Mesenchymal stem cell (in vitro differentiated cells and primary cell): ENCODE results near the gene CASS4.
A peak's percentile ranks its signal among the peaks of the same experiment; 100 is the strongest.

ENCODE experiments used
- DNase-seq: peaks from one replicate; pipeline ENCODE4 v3.0.0-alpha.2; 2013
- H2AFZ ChIP-seq: one replicate; pipeline ENCODE4 v1.6.1; 2013; ENCODE audit warnings: low read depth, mild to moderate bottlenecking, control low read depth, inconsistent platforms, low read length, moderate library complexity
- H2AK5ac ChIP-seq: 2 replicates; pipeline ENCODE4 v1.6.1; 2013; ENCODE audit warnings: low read length, moderate library complexity, mild to moderate bottlenecking, inconsistent platforms; ENCODE audit not compliant: severe bottlenecking
- H2BK120ac ChIP-seq: one replicate; pipeline ENCODE4 v1.6.1; 2013; ENCODE audit warnings: low read depth, mild to moderate bottlenecking, inconsistent platforms, low read length, moderate library complexity
- H2BK12ac ChIP-seq, 2 experiments: one replicate each; pipeline ENCODE4 v1.6.1; 2013; ENCODE audit warnings: inconsistent platforms in 2 of 2, low read length in 2 of 2, mild to moderate bottlenecking in 2 of 2, moderate library complexity in 2 of 2, control low read depth in 1 of 2
- H2BK15ac ChIP-seq: one replicate; pipeline ENCODE4 v1.6.1; 2013; ENCODE audit warnings: mild to moderate bottlenecking, low read depth, inconsistent platforms; ENCODE audit not compliant: poor library complexity, severe bottlenecking
- H2BK5ac ChIP-seq: 2 replicates; pipeline ENCODE4 v1.6.1; 2013; ENCODE audit warnings: low read depth, mild to moderate bottlenecking, low read length, control low read depth, inconsistent platforms; ENCODE audit not compliant: poor library complexity, severe bottlenecking
- H3K14ac ChIP-seq, 2 experiments: one replicate each; pipeline ENCODE4 v1.6.1; 2013; ENCODE audit warnings: inconsistent platforms in 2 of 2, low read length in 2 of 2, control low read depth in 1 of 2, mild to moderate bottlenecking in 1 of 2, moderate library complexity in 1 of 2
- H3K18ac ChIP-seq, 2 experiments: one replicate each; pipeline ENCODE4 v1.6.1; 2013; ENCODE audit warnings: inconsistent platforms in 2 of 2, low read length in 2 of 2, control low read depth in 1 of 2, low read depth in 1 of 2, mild to moderate bottlenecking in 1 of 2
- H3K23ac ChIP-seq, 2 experiments: one replicate each; pipeline ENCODE4 v1.6.1; 2013; ENCODE audit warnings: inconsistent platforms in 2 of 2, low read length in 2 of 2, mild to moderate bottlenecking in 2 of 2, moderate library complexity in 2 of 2, control low read depth in 1 of 2
- H3K27ac ChIP-seq: 2 replicates; pipeline ENCODE4 v1.5.1; 2013; ENCODE audit warnings: mild to moderate bottlenecking, moderate library complexity, low read length, control low read depth, inconsistent platforms; ENCODE audit not compliant: poor library complexity, severe bottlenecking
- H3K27me3 ChIP-seq, 2 experiments: 2 replicates each; pipeline versions ENCODE4 v1.6.1 to v1.7.0; 2013; ENCODE audit warnings: low read length in 2 of 2, mild to moderate bottlenecking in 2 of 2, moderate library complexity in 2 of 2, control low read depth in 1 of 2, inconsistent platforms in 1 of 2; ENCODE audit not compliant: control insufficient read depth in 1 of 2, insufficient read depth in 1 of 2
- H3K36me3 ChIP-seq, 2 experiments: 2 replicates each; pipeline versions ENCODE4 v1.6.1 to v1.7.0; 2013; ENCODE audit warnings: low read length in 2 of 2, control low read depth in 1 of 2, inconsistent platforms in 1 of 2, low read depth in 1 of 2, mild to moderate bottlenecking in 1 of 2; ENCODE audit not compliant: insufficient read depth in 2 of 2, control insufficient read depth in 1 of 2
- H3K4ac ChIP-seq, 2 experiments: one replicate each; pipeline ENCODE4 v1.6.1; 2013; ENCODE audit warnings: inconsistent platforms in 2 of 2, low read length in 2 of 2, mild to moderate bottlenecking in 2 of 2, moderate library complexity in 2 of 2, control low read depth in 1 of 2, low read depth in 1 of 2
- H3K4me1 ChIP-seq: 2 replicates; pipeline ENCODE4 v1.6.1; 2013; ENCODE audit warnings: low read depth, low read length, control low read depth; ENCODE audit not compliant: control insufficient read depth, insufficient read depth
- H3K4me2 ChIP-seq: 2 replicates; pipeline ENCODE4 v1.6.1; 2013; ENCODE audit warnings: low read length, mild to moderate bottlenecking, inconsistent platforms; ENCODE audit not compliant: poor library complexity, severe bottlenecking
- H3K4me3 ChIP-seq, 2 experiments: 2 replicates each; pipeline versions ENCODE4 v1.5.1 to v1.7.0; 2013; ENCODE audit warnings: low read length in 2 of 2, mild to moderate bottlenecking in 2 of 2, control low read depth in 1 of 2, low read depth in 1 of 2; ENCODE audit not compliant: insufficient read depth in 1 of 2
- H3K79me1 ChIP-seq: replicated peaks from 2 replicates; pipeline ENCODE4 v1.6.1; 2013; ENCODE audit warnings: mild to moderate bottlenecking, control low read depth, low read length, inconsistent platforms; ENCODE audit not compliant: poor library complexity, severe bottlenecking
- H3K9ac ChIP-seq: 2 replicates; pipeline ENCODE4 v1.7.0; 2013; ENCODE audit warnings: mild to moderate bottlenecking, low read length, moderate library complexity
- H3K9me3 ChIP-seq: 2 replicates; pipeline ENCODE4 v1.7.0; 2013; ENCODE audit warnings: mild to moderate bottlenecking, low read length; ENCODE audit not compliant: control insufficient read depth
- H4K8ac ChIP-seq: one replicate; pipeline ENCODE4 v1.6.1; 2013; ENCODE audit warnings: inconsistent platforms, mild to moderate bottlenecking, low read length, moderate library complexity
- H4K91ac ChIP-seq: one replicate; pipeline ENCODE4 v1.6.1; 2013; ENCODE audit warnings: mild to moderate bottlenecking, low read length, inconsistent platforms
- WGBS: methylation state at CpG from one replicate; pipeline ENCODE4 v1.1.7; 2013; ENCODE audit warnings: mixed read lengths; 5-methylcytosine and 5-hydroxymethylcytosine counted together

The CASS4 gene

GRCh38 chr20:56427797-56428196 lies 15.7 kb downstream of the CASS4 start:
- no peaks in the 10 kb centered on the region for H3K9me3 ChIP-seq
- no peak overlapping the region for H2BK5ac ChIP-seq
- no peaks in the 10 kb centered on the region for H3K36me3 ChIP-seq
- WGBS = 90% methylated on average over 3 of the region's 4 CpGs
- no peaks in the 10 kb centered on the region for H3K79me1 ChIP-seq
- H4K91ac ChIP-seq = no peak overlapping the region
- DNase-seq = no peak
- H2AFZ ChIP-seq = no peak overlapping the region
- H2AK5ac ChIP-seq = no peak overlapping the region
- no peak overlapping the region for H2BK120ac ChIP-seq
- no peak overlapping the region for H3K27ac ChIP-seq
- no peak overlapping the region for H3K18ac ChIP-seq
- H3K4me2 ChIP-seq = no peak overlapping the region
- no peak overlapping the region for H4K8ac ChIP-seq
- H3K4ac ChIP-seq = no peak overlapping the region
- H2BK15ac ChIP-seq = no peak overlapping the region
- H3K9ac ChIP-seq = no peak overlapping the region
- H3K4me3 ChIP-seq = no peak overlapping the region
- no peak overlapping the region for H2BK12ac ChIP-seq
- H3K14ac ChIP-seq = no peak overlapping the region
- peaks cover 11% of the 10 kb centered on the region for H3K4me1 ChIP-seq
- H3K27me3 ChIP-seq = peaks cover 0 to 22% of the 10 kb centered on the region in 2 experiments
- H3K23ac ChIP-seq = no peak overlapping the region

DNA sequence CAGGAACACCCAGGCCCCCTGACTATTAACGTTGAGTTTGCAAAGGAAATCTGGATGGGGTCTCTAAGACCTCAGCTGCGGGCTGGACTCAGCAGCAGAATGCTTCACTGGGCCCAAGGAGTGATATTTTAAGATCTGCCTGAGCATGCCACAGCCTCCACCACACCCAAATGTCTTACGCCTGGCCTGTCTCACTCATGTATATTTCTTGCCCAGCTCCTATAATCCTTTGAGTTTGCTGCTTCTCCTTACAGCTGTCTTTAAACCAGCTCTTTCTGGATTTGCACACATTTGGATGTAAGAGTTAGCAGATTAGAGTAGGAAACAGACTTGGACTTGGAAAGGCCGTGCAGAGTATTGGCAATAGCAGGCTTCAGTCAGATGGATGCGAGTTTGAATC lies 16.4 kb downstream of the CASS4 start:
- Histone ChIP-seq H2AFZ (no peak overlapping the region), H2BK5ac (no peak overlapping the region), H3K14ac (no peak overlapping the region), H3K36me3 (no peaks in the 10 kb centered on the region), H3K4me1 (peaks cover 9% of the 10 kb centered on the region), H3K9ac (no peak overlapping the region), H2BK15ac (no peak overlapping the region), H3K4me2 (no peak overlapping the region), H3K18ac (peak overlapping the region in 1 of 2 experiments; percentile 38), H2BK120ac (no peak overlapping the region), H4K8ac (no peak overlapping the region), H3K4me3 (no peak overlapping the region), H3K23ac (no peak overlapping the region), H4K91ac (no peak overlapping the region), H3K9me3 (no peaks in the 10 kb centered on the region), H2BK12ac (peak overlapping the region in 1 of 2 experiments; percentile 10), H3K79me1 (no peaks in the 10 kb centered on the region), H3K4ac (no peak overlapping the region), H3K27me3 (peaks cover 0 to 22% of the 10 kb centered on the region in 2 experiments), H3K27ac (no peak overlapping the region), H2AK5ac (no peak overlapping the region)
- DNase-seq = no peak
- 95% methylated on average over 5 of the region's 5 CpGs for WGBS

- Histone ChIP-seq H2BK5ac (no peak overlapping the region), H4K8ac (peak overlapping the region; percentile 8), H3K9ac (peak overlapping the region; percentile 9), H3K23ac (peak overlapping the region in 1 of 2 experiments; percentile 28), H3K18ac (no peak overlapping the region), H3K4me1 (peaks cover 9% of the 10 kb centered on the region), H2BK120ac (no peak overlapping the region), H4K91ac (no peak overlapping the region), H3K4me2 (no peak overlapping the region), H3K9me3 (no peaks in the 10 kb centered on the region), H3K14ac (no peak overlapping the region), H2AFZ (peak overlapping the region; percentile 46), H3K79me1 (no peaks in the 10 kb centered on the region), H2BK15ac (no peak overlapping the region), H3K27me3 (peaks cover 0 to 22% of the 10 kb centered on the region in 2 experiments), H3K4me3 (no peak overlapping the region), H2AK5ac (no peak overlapping the region), H2BK12ac (peak overlapping the region in 1 of 2 experiments; percentile 43), H3K27ac (no peak overlapping the region), H3K36me3 (no peaks in the 10 kb centered on the region), H3K4ac (no peak overlapping the region)
- WGBS = 96% methylated on average over 8 of the region's 8 CpGs
- DNase-seq = no peak
These were observed 16.8 kb downstream of the CASS4 start for GRCh38 chr20:56428881-56429280.

GRCh38 chr20:56429502-56429901 lies 17.4 kb downstream of the CASS4 start:
- Histone ChIP-seq H3K79me1 (no peaks in the 10 kb centered on the region), H3K27me3 (peaks cover 0 to 22% of the 10 kb centered on the region in 2 experiments), H2BK12ac (no peak overlapping the region), H3K4ac (peak overlapping the region in 1 of 2 experiments; percentile 17), H3K36me3 (no peaks in the 10 kb centered on the region), H2BK5ac (no peak overlapping the region), H3K9me3 (no peaks in the 10 kb centered on the region), H3K4me2 (no peak overlapping the region), H3K4me1 (peaks cover 9% of the 10 kb centered on the region), H3K27ac (no peak overlapping the region), H4K91ac (no peak overlapping the region), H3K18ac (peak overlapping the region in 1 of 2 experiments; percentile 25), H2AFZ (no peak overlapping the region), H2BK15ac (no peak overlapping the region), H4K8ac (peak overlapping the region; percentile 8), H2BK120ac (no peak overlapping the region), H3K9ac (peak overlapping the region; percentile 13), H3K23ac (no peak overlapping the region), H3K4me3 (peak overlapping the region in 1 of 2 experiments; percentile 42), H2AK5ac (no peak overlapping the region), H3K14ac (no peak overlapping the region)
- DNase-seq = peak; percentile 52
- WGBS = 40% methylated on average over 6 of the region's 6 CpGs
